ENCODE measurements around the gene GRK1.

GRCh38 chr13:113748101-113748861 is 81.3 kb downstream of the GRK1 start:
- TF ChIP-seq CTCF (IDR thresholded peaks at IDR 0.05) (no peak), EP300 (IDR thresholded peaks at IDR 0.05) (no peak)
